DOHH2 (cell line): Measurements from ENCODE around the gene ANKS1B.

Source experiments
- CTCF ChIP-seq: fragments of 200-600 bp; sonication (generic); IDR thresholded peaks from one replicate; pipeline ENCODE4 v1.5.1; 2014; ENCODE audit warnings: antibody characterized with exemption, mild to moderate bottlenecking, low read depth, low read length; ENCODE audit not compliant: poor library complexity, severe bottlenecking
- EZH2phosphoT487 ChIP-seq: fragments of 200-600 bp; sonication (generic); IDR thresholded peaks from 2 replicates; pipeline ENCODE4 v1.6.1; 2017; ENCODE audit warnings: borderline replicate concordance, mild to moderate bottlenecking, antibody characterized with exemption, low read length, moderate library complexity, mixed read lengths

GRCh38 chr12:98737322-98737712 lies 1247.4 kb downstream of the ANKS1B start:
- TF ChIP-seq CTCF: no peak
- no peak for TF ChIP-seq EZH2phosphoT487
